Amniotic epithelial cell (primary cell): ENCODE measurements around the gene RIMOC1.

Experiments used
- DNase-seq: peaks from one replicate; pipeline ENCODE4 v3.0.0-alpha.2; 2010; ENCODE audit warnings: low read depth

Gene RIMOC1

GRCh38 chr5:41903892-41904799 is at the start of gene RIMOC1:
Gene RIMOC1 (plus strand): TSS chr5:41904344. CDS start chr5:41904368, 24 bp downstream.
- DNase-seq, result peak; percentile 100

GRCh38 chr5:41856644-41857491 is 47.3 kb upstream of the RIMOC1 start:
- peak; percentile 57 for DNase-seq

GRCh38 chr5:41857989-41858388 is 46.2 kb upstream of the RIMOC1 start:
- no peak for DNase-seq

- DNase-seq, result no peak
Observed at GRCh38 chr5:41858890-41859289, 45.3 kb upstream of the RIMOC1 start.

- peak; percentile 16 for DNase-seq
Observed at GRCh38 chr5:41863871-41864486, 40.2 kb upstream of the RIMOC1 start.

- peak; percentile 15 for DNase-seq
Observed at GRCh38 chr5:41869151-41869723, 34.9 kb upstream of the RIMOC1 start.

- DNase-seq, result peak; percentile 77
Observed at GRCh38 chr5:41869724-41870626, 34.2 kb upstream of the RIMOC1 start, which contains the start of gene OXCT1. Gene OXCT1 (minus strand): TSS chr5:41870425. CDS start chr5:41870358, 67 bp downstream.

GRCh38 chr5:41870627-41871048 is 33.5 kb upstream of the RIMOC1 start:
- DNase-seq, result no peak

- DNase-seq, result no peak
Observed at GRCh38 chr5:41871852-41872251, 32.3 kb upstream of the RIMOC1 start.

- no peak for DNase-seq
Observed at GRCh38 chr5:41874512-41875060, 29.6 kb upstream of the RIMOC1 start.

- DNase-seq, result no peak
Observed at GRCh38 chr5:41875121-41875520, 29.0 kb upstream of the RIMOC1 start.

- no peak for DNase-seq
Observed at GRCh38 chr5:41876678-41877077, 27.5 kb upstream of the RIMOC1 start.

- DNase-seq, result no peak
Observed at GRCh38 chr5:41877408-41877807, 26.7 kb upstream of the RIMOC1 start.

GRCh38 chr5:41878173-41878572 is 26.0 kb upstream of the RIMOC1 start:
- no peak for DNase-seq

GRCh38 chr5:41878643-41879478 is 25.3 kb upstream of the RIMOC1 start:
- DNase-seq, result no peak

GRCh38 chr5:41882765-41883164 is 21.4 kb upstream of the RIMOC1 start:
- DNase-seq, result no peak

- no peak for DNase-seq
Observed at GRCh38 chr5:41883243-41883642, 20.9 kb upstream of the RIMOC1 start.

- no peak for DNase-seq
Observed at GRCh38 chr5:41883936-41884335, 20.2 kb upstream of the RIMOC1 start.

- DNase-seq, result no peak
Observed at GRCh38 chr5:41885286-41885685, 18.9 kb upstream of the RIMOC1 start.
